Neural progenitor cell (in vitro differentiated cells): ENCODE data around the gene SLC35G4.

Experiments
- CTCF ChIP-seq: fragments of 200-600 bp; sonication (generic); IDR thresholded peaks from 2 replicates; pipeline ENCODE4 v1.5.1; 2017; ENCODE audit warnings: antibody characterized with exemption, mild to moderate bottlenecking
- EZH2 ChIP-seq: fragments of 200-600 bp; sonication (generic); IDR thresholded peaks from 2 replicates; pipeline ENCODE4 v1.6.1; 2017; ENCODE audit warnings: antibody characterized with exemption, mild to moderate bottlenecking, moderate library complexity
- EZH2phosphoT487 ChIP-seq: fragments of 200-600 bp; sonication (generic); IDR thresholded peaks from 2 replicates; pipeline ENCODE4 v1.6.1; 2017; ENCODE audit warnings: antibody characterized with exemption

- TF ChIP-seq CTCF, result no peak
- no peak for TF ChIP-seq EZH2phosphoT487
- no peak for TF ChIP-seq EZH2
Observed at GRCh38 chr18:11651899-11652298, 42.5 kb downstream of the SLC35G4 start.
